Vagina (tissue), 2 donors: Measurements from ENCODE around the gene MLN.

Source experiments
- POLR2A ChIP-seq, 2 donors: fragments of 450-650 bp; IDR thresholded peaks; one replicate each; pipeline ENCODE4 v1.6.1; 2017; ENCODE audit warnings: antibody characterized with exemption in 2 of 2, mild to moderate bottlenecking in 2 of 2, moderate library complexity in 2 of 2
- TF ChIP-seq, protein P1 (sequence below), 3 experiments: fragments of 450-650 bp in 2 of 3; fragments of 200-600 bp in 1 of 3; sonication (generic) in 1 of 3; IDR thresholded peaks; one replicate each; pipeline ENCODE4 v1.5.1; 2017 to 2019; ENCODE audit warnings: antibody characterized with exemption in 3 of 3, mild to moderate bottlenecking in 2 of 3, moderate library complexity in 2 of 3

DNA sequence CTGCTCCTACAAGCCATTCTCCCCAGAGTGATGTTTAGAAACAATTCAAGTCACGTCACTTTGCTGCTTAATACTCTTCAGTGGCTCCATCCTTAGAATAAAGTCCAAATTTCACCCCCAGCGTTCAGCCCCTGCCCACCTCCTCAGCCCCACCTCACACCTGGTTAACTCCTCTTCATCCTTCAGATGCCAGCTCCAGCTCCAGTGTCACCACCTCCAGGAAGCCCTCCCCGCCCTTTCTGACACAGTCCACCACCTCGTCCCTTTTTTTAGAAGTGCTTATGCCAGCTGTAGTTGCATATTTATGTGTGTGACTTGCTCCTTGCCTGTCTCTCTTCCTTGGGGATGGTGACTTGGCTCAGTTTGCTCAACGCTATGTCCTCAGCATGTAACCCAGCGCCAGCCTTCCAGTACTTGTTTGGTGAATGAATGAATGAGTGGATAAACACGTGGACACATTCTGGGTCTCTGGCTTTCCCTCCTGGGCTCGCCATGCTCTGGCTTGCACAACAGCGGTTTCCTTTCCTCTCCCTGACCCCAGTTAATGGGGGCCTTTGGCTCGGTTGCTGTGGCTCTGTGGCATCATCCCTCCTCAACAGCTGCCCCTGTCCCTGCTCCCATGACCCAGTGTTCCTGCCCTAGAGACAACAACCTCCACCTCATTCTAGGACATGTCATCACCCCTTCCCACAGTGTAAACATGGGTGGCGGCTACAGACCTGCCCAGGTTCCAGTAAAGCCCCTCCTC, 53.4 kb downstream of the MLN start:
- TF ChIP-seq, protein P1, sequence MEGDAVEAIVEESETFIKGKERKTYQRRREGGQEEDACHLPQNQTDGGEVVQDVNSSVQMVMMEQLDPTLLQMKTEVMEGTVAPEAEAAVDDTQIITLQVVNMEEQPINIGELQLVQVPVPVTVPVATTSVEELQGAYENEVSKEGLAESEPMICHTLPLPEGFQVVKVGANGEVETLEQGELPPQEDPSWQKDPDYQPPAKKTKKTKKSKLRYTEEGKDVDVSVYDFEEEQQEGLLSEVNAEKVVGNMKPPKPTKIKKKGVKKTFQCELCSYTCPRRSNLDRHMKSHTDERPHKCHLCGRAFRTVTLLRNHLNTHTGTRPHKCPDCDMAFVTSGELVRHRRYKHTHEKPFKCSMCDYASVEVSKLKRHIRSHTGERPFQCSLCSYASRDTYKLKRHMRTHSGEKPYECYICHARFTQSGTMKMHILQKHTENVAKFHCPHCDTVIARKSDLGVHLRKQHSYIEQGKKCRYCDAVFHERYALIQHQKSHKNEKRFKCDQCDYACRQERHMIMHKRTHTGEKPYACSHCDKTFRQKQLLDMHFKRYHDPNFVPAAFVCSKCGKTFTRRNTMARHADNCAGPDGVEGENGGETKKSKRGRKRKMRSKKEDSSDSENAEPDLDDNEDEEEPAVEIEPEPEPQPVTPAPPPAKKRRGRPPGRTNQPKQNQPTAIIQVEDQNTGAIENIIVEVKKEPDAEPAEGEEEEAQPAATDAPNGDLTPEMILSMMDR (IDR thresholded peaks at IDR 0.05), result no peak
- TF ChIP-seq POLR2A (IDR thresholded peaks at IDR 0.05), result no peak
